ENCODE results near the gene CD58. TPM values are rescaled to one million over a fixed set of nuclear protein-coding genes. Genes with fewer than 3 reads are reported as not detected.

CD58 gene
- total RNA-seq, 1 experiment from 2014 or later: 5.3 TPM

DNA sequence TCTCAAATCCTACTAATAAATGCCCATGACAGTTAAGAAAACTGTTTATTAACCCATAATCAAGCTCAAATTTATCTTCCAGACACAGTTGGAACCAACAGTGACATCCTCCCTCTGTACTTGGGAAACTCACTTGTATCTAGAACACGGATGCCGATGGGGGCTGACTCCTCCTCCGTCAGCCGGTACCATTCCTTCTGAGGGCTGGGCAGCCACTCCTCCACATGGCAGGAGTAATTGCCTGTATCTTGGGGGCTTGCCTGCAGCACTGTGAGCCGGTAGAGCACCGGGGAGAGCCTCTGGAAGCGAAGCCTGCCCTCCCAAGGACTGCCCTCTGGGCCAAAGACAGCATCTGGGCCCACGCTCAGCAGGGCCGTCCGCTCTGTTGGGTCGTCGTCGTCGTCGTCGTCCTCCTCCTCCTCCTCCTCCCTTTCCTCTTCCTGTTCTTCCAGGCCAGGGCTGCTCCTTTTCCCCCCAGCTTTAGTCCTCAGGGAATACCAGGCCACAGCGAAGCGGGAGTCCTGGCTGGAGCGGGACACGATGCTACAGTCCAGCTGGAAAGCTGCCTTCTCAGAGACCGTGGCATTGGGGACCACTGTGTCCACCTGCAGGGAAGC lies 8.5 kb upstream of the CD58 start (continued):
- TF ChIP-seq KAT7 (CRISPR knock-in tag; IDR thresholded peaks at IDR 0.05; ENCODE audit: borderline replicate concordance): no peak

DNA sequence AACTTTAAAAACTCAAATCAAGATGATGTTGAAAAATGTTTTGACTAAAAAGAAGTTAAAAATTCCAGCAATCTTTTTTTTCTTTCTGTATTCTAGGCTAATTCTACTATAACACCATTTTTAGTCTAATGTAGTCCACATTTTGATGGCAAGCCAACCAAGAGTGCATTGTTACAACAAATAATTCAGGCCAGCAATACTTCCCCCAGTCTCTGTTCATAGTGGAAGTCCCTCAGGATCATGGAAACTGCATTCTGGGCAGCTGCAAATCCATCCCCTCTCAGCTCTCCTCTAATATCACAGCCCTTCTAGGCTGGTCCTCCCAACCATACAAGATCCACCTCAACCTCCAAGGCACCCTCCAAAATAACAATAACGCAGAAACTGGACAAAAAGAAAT lies 7.8 kb upstream of the CD58 start:
- POLR2A ChIA-PET: no interaction called here
- Mint-ChIP-seq H3K4me3 (no peak overlapping the region), H3K36me3 (peaks cover 3% of the 10 kb centered on the region), H3K27ac (no peak overlapping the region), H3K4me1 (peaks cover 6% of the 10 kb centered on the region), H3K9me3 (no peaks in the 10 kb centered on the region), H3K27me3 (ENCODE audit: low read depth) (no peaks in the 10 kb centered on the region)
- TF ChIP-seq JAZF1 (CRISPR knock-in tag; IDR thresholded peaks at IDR 0.05): no peak
- TF ChIP-seq CREB1 (CRISPR knock-in tag; IDR thresholded peaks at IDR 0.05): no peak
- no peak for TF ChIP-seq SP1 (CRISPR knock-in tag; conservative IDR thresholded peaks at IDR 0.05)
- TF ChIP-seq, protein P1, sequence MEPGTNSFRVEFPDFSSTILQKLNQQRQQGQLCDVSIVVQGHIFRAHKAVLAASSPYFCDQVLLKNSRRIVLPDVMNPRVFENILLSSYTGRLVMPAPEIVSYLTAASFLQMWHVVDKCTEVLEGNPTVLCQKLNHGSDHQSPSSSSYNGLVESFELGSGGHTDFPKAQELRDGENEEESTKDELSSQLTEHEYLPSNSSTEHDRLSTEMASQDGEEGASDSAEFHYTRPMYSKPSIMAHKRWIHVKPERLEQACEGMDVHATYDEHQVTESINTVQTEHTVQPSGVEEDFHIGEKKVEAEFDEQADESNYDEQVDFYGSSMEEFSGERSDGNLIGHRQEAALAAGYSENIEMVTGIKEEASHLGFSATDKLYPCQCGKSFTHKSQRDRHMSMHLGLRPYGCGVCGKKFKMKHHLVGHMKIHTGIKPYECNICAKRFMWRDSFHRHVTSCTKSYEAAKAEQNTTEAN (CRISPR knock-in tag; IDR thresholded peaks at IDR 0.05): no peak
- TF ChIP-seq, protein P2, sequence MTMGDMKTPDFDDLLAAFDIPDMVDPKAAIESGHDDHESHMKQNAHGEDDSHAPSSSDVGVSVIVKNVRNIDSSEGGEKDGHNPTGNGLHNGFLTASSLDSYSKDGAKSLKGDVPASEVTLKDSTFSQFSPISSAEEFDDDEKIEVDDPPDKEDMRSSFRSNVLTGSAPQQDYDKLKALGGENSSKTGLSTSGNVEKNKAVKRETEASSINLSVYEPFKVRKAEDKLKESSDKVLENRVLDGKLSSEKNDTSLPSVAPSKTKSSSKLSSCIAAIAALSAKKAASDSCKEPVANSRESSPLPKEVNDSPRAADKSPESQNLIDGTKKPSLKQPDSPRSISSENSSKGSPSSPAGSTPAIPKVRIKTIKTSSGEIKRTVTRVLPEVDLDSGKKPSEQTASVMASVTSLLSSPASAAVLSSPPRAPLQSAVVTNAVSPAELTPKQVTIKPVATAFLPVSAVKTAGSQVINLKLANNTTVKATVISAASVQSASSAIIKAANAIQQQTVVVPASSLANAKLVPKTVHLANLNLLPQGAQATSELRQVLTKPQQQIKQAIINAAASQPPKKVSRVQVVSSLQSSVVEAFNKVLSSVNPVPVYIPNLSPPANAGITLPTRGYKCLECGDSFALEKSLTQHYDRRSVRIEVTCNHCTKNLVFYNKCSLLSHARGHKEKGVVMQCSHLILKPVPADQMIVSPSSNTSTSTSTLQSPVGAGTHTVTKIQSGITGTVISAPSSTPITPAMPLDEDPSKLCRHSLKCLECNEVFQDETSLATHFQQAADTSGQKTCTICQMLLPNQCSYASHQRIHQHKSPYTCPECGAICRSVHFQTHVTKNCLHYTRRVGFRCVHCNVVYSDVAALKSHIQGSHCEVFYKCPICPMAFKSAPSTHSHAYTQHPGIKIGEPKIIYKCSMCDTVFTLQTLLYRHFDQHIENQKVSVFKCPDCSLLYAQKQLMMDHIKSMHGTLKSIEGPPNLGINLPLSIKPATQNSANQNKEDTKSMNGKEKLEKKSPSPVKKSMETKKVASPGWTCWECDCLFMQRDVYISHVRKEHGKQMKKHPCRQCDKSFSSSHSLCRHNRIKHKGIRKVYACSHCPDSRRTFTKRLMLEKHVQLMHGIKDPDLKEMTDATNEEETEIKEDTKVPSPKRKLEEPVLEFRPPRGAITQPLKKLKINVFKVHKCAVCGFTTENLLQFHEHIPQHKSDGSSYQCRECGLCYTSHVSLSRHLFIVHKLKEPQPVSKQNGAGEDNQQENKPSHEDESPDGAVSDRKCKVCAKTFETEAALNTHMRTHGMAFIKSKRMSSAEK (CRISPR knock-in tag; IDR thresholded peaks at IDR 0.05; ENCODE audit: borderline replicate concordance): no peak
- TF ChIP-seq SMAD3 (CRISPR knock-in tag; IDR thresholded peaks at IDR 0.05; ENCODE audit: borderline replicate concordance): no peak
- TF ChIP-seq, protein P3, sequence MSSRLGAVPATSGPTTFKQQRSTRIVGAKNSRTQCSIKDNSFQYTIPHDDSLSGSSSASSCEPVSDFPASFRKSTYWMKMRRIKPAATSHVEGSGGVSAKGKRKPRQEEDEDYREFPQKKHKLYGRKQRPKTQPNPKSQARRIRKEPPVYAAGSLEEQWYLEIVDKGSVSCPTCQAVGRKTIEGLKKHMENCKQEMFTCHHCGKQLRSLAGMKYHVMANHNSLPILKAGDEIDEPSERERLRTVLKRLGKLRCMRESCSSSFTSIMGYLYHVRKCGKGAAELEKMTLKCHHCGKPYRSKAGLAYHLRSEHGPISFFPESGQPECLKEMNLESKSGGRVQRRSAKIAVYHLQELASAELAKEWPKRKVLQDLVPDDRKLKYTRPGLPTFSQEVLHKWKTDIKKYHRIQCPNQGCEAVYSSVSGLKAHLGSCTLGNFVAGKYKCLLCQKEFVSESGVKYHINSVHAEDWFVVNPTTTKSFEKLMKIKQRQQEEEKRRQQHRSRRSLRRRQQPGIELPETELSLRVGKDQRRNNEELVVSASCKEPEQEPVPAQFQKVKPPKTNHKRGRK (CRISPR knock-in tag; IDR thresholded peaks at IDR 0.05; ENCODE audit: borderline replicate concordance): no peak
- no peak for TF ChIP-seq ZNF121 (CRISPR knock-in tag; IDR thresholded peaks at IDR 0.05)
- CTCF ChIA-PET: interaction anchor here (1.1 kb wide), 1 partner anchor 17 kb away, joined by 4 read pairs; no protein-coding TSS in a partner anchor
- ATAC-seq (no peak), DNase-seq (ENCODE audit: low spot score) (no peak)

DNA sequence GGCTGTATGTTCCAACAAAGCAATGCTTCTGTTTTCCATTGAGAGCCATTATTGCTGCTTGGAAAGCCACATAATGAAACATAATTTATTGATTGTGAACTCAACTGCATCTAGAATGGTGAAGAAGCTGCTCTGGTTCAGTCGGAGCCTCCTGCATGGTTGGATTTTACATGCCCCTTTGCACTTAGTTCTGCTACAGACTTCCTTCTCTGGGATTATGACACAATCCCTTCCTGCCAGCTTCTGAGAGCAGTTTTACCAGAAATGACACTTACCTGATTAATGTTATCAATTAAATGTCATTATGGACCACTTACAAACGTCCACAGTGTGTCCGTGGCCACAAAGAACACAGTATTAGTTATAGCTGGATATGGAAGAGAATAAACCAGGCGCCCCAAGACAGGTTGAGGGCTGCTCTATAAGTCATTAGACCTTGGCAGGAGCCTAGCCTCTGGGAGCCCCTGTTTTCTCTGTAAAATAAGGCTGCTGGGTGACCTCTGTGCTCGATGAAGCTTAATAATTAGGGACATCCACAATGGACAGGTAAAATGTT lies 7.0 kb upstream of the CD58 start:
- peaks cover 10% of the 10 kb centered on the region for H3K4me1 Mint-ChIP-seq
- H3K27me3 Mint-ChIP-seq (ENCODE audit: low read depth): 0 out of 2 replicates have a peak, but pooled peaks cover 2% of the 10 kb centered on the region
- H3K36me3 Mint-ChIP-seq: no peaks in the 10 kb centered on the region
- H3K9me3 Mint-ChIP-seq: no peaks in the 10 kb centered on the region
- POLR2A ChIA-PET: no interaction called here
- CTCF ChIA-PET: interaction anchor here (1.1 to 2.4 kb wide), 2 partner anchors 18 to 96 kb away, joined by 4 to 8 read pairs; no protein-coding TSS in a partner anchor
- H3K4me3 Mint-ChIP-seq: no peak overlapping the region
- no peak for DNase-seq (ENCODE audit: low spot score)
- no peak for ATAC-seq
- no peak overlapping the region for H3K27ac Mint-ChIP-seq
- TF ChIP-seq, protein P1 (CRISPR knock-in tag; IDR thresholded peaks at IDR 0.05): no peak
- TF ChIP-seq SMAD4 (CRISPR knock-in tag; IDR thresholded peaks at IDR 0.05) (no peak), ZNF416 (CRISPR knock-in tag; IDR thresholded peaks at IDR 0.05) (no peak), KAT7 (CRISPR knock-in tag; IDR thresholded peaks at IDR 0.05; ENCODE audit: borderline replicate concordance) (no peak)
- TF ChIP-seq, protein P4, sequence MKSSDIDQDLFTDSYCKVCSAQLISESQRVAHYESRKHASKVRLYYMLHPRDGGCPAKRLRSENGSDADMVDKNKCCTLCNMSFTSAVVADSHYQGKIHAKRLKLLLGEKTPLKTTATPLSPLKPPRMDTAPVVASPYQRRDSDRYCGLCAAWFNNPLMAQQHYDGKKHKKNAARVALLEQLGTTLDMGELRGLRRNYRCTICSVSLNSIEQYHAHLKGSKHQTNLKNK (CRISPR knock-in tag; IDR thresholded peaks at IDR 0.05): no peak
- TF ChIP-seq, protein P5, sequence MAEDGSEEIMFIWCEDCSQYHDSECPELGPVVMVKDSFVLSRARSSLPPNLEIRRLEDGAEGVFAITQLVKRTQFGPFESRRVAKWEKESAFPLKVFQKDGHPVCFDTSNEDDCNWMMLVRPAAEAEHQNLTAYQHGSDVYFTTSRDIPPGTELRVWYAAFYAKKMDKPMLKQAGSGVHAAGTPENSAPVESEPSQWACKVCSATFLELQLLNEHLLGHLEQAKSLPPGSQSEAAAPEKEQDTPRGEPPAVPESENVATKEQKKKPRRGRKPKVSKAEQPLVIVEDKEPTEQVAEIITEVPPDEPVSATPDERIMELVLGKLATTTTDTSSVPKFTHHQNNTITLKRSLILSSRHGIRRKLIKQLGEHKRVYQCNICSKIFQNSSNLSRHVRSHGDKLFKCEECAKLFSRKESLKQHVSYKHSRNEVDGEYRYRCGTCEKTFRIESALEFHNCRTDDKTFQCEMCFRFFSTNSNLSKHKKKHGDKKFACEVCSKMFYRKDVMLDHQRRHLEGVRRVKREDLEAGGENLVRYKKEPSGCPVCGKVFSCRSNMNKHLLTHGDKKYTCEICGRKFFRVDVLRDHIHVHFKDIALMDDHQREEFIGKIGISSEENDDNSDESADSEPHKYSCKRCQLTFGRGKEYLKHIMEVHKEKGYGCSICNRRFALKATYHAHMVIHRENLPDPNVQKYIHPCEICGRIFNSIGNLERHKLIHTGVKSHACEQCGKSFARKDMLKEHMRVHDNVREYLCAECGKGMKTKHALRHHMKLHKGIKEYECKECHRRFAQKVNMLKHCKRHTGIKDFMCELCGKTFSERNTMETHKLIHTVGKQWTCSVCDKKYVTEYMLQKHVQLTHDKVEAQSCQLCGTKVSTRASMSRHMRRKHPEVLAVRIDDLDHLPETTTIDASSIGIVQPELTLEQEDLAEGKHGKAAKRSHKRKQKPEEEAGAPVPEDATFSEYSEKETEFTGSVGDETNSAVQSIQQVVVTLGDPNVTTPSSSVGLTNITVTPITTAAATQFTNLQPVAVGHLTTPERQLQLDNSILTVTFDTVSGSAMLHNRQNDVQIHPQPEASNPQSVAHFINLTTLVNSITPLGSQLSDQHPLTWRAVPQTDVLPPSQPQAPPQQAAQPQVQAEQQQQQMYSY (CRISPR knock-in tag; IDR thresholded peaks at IDR 0.05): no peak
- TF ChIP-seq, protein P2 (CRISPR knock-in tag; IDR thresholded peaks at IDR 0.05; ENCODE audit: borderline replicate concordance): no peak
